Neutrophil (primary cell): ENCODE measurements around the gene ADAT2.
A peak's percentile ranks its signal among the peaks of the same experiment; 100 is the strongest.

ENCODE experiments used
- H3K27ac ChIP-seq: fragments of 200-600 bp; sonication (generic); 2 replicates; pipeline ENCODE4 v1.5.1; 2016; ENCODE audit warnings: mild to moderate bottlenecking, moderate library complexity
- H3K27me3 ChIP-seq: fragments of 200-600 bp; sonication (generic); 2 replicates; pipeline ENCODE4 v1.6.0; 2016; ENCODE audit warnings: mild to moderate bottlenecking
- H3K36me3 ChIP-seq: fragments of 200-600 bp; sonication (generic); 2 replicates; pipeline ENCODE4 v1.5.1; 2017
- H3K4me1 ChIP-seq, 2 experiments: fragments of 200-600 bp in 1 of 2; sonication (generic) in 1 of 2; 1 replicate in 1 of 2; 2 replicates in 1 of 2; pipeline versions ENCODE4 v1.5.1 to v1.6.1; 2013 to 2016; ENCODE audit warnings: low read depth in 1 of 2, low read length in 1 of 2, mild to moderate bottlenecking in 1 of 2, moderate library complexity in 1 of 2; ENCODE audit not compliant: control insufficient read depth in 1 of 2, insufficient read depth in 1 of 2
- H3K4me3 ChIP-seq, 2 experiments: fragments of 200-600 bp in 1 of 2; sonication (generic) in 1 of 2; 1 replicate in 1 of 2; 2 replicates in 1 of 2; pipeline ENCODE4 v1.5.1; 2013 to 2016; ENCODE audit warnings: low read depth in 1 of 2, low read length in 1 of 2, mild to moderate bottlenecking in 1 of 2, moderate library complexity in 1 of 2
- H3K9me3 ChIP-seq: fragments of 200-600 bp; sonication (generic); 2 replicates; pipeline ENCODE4 v1.5.1; 2016
- TF ChIP-seq, protein P1 (sequence below): fragments of 200-600 bp; sonication (generic); IDR thresholded peaks from 2 replicates; pipeline ENCODE4 v1.5.1; 2016; ENCODE audit warnings: antibody characterized with exemption

Gene ADAT2

DNA sequence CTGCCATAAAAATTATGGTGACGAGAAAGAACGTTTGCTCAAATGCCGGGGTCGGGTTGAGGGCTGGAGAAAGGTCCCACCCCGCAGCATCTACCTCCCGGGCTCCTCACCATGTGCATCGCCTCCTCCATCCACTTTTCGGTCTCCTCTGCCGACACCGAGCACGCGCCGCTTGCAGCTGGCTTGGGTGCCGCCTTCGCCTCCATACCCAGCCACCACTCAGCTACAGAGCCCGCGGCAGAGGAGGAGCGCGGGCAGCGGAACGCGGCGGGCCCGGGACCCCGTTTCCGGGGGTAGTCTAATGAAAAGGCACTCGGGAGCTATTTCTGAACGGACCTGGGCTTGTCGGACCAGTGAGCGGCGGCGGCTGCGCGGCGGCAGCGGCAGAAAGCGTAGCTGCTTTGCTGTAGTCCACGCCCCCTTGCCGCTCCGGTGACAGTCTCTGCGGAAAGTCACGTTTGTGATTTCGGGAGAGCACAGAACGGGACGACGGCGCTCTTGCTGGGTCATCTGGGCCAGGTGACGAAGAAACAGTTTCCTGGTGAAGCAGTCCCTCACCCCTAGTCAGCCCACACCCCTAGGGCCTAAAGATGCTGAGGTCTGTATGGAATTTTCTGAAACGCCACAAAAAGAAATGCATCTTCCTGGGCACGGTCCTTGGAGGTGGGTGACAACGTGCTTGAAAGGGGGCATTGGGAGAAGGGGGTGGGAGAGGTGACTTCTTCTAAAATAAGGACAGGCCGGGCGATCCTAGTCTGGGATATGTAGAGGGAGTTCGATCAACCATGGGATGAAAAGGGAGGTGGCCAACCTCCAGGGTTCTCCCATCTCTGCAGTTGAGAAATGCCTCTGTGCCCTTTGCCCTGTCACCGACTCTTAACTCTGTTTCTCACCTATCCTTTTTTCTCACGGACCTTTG, at the start of gene ADAT2, which contains the start of gene PEX3:
Gene ADAT2, minus strand, starts transcription at position 243 of the 919 bp plus-strand sequence. Its CDS starts 37 bp downstream, at position 206.
Gene PEX3, plus strand, starts transcription at position 353 of the 919 bp plus-strand sequence. Its CDS starts 238 bp downstream, at position 591.
- Histone ChIP-seq H3K9me3 (no peaks in the 10 kb centered on the region), H3K36me3 (no peaks in the 10 kb centered on the region), H3K27ac (peak within 1 kb of the TSS; percentile 78), H3K4me3 (peak within 1 kb of the TSS; percentile 67 to 74), H3K27me3 (no peaks in the 10 kb centered on the region), H3K4me1 (peaks cover 16 to 21% of the 10 kb centered on the region in 2 experiments)
- TF ChIP-seq, protein P1, sequence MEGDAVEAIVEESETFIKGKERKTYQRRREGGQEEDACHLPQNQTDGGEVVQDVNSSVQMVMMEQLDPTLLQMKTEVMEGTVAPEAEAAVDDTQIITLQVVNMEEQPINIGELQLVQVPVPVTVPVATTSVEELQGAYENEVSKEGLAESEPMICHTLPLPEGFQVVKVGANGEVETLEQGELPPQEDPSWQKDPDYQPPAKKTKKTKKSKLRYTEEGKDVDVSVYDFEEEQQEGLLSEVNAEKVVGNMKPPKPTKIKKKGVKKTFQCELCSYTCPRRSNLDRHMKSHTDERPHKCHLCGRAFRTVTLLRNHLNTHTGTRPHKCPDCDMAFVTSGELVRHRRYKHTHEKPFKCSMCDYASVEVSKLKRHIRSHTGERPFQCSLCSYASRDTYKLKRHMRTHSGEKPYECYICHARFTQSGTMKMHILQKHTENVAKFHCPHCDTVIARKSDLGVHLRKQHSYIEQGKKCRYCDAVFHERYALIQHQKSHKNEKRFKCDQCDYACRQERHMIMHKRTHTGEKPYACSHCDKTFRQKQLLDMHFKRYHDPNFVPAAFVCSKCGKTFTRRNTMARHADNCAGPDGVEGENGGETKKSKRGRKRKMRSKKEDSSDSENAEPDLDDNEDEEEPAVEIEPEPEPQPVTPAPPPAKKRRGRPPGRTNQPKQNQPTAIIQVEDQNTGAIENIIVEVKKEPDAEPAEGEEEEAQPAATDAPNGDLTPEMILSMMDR = no peak

DNA sequence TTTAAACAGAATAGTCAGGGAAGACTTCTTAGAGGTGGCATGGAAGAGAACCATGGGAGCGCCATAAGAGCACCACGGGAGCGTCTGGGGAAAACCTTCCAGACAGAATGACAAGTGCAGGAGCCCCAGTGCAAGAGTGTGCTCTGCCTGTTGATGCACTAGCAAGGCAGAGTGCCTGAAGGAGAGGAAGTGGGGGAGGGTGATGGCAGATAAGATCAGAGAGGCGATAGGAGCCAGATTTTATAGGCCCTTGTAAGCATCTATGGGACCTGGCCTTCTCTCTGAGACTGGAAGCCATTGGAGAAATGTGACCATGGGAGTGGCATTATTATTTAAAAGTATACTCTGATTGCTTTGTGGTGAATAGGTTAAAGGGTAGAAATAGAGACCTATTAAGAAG, 47.9 kb upstream of the ADAT2 start:
- H3K4me3 ChIP-seq = no peak overlapping the region
- TF ChIP-seq, protein P1 = no peak
- H3K9me3 ChIP-seq = no peaks in the 10 kb centered on the region
- no peak overlapping the region for H3K27ac ChIP-seq
- no peaks in the 10 kb centered on the region for H3K4me1 ChIP-seq
- H3K27me3 ChIP-seq = no peaks in the 10 kb centered on the region
- H3K36me3 ChIP-seq = peaks cover 58% of the 10 kb centered on the region

DNA sequence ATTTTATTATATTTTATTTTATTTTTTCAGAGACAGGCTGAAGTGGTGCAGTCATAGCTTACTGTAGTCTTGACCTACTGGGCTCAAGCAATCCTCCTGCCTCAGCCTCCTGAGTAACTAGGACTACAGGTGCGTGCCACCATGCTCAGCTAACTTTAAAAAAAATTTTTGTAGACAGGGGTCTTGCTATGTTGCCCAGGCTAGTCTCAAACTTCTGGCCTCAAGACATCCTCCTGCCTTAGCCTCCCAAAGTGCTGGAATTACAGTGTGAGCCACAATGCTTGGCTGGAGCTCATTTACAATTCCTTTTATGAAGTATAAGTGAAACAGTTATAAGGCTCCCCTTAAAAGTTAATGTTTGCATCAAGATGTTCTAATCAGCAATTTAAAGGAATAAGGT, 46.5 kb upstream of the ADAT2 start:
- Histone ChIP-seq H3K9me3 (no peaks in the 10 kb centered on the region), H3K27ac (no peak overlapping the region), H3K27me3 (no peaks in the 10 kb centered on the region), H3K36me3 (peaks cover 53% of the 10 kb centered on the region), H3K4me3 (no peak overlapping the region), H3K4me1 (no peaks in the 10 kb centered on the region)
- TF ChIP-seq, protein P1 = no peak

DNA sequence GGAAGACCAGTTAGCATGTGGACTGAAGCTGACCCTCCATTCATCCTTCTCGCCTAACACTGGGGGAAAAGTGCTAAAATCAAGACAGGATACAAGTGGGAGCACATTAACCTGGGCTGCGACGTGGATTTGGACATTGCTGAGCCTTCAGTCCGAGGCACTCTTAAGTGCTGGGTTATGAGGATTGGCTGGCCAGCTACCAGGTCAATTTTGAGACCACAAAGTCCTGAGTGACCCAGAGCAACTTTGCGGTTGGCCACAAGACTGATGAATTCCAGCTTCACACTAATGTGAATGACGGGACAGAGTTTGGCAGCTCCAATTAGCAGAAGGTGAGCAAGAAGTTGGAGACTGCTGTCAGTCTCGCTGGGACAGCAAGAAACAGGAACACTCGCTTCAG, 40.3 kb upstream of the ADAT2 start:
- no peak overlapping the region for H3K4me3 ChIP-seq
- TF ChIP-seq, protein P1 = no peak
- H3K36me3 ChIP-seq = peaks cover 16% of the 10 kb centered on the region
- no peaks in the 10 kb centered on the region for H3K4me1 ChIP-seq
- no peak overlapping the region for H3K27ac ChIP-seq
- no peaks in the 10 kb centered on the region for H3K27me3 ChIP-seq
- H3K9me3 ChIP-seq = no peaks in the 10 kb centered on the region

DNA sequence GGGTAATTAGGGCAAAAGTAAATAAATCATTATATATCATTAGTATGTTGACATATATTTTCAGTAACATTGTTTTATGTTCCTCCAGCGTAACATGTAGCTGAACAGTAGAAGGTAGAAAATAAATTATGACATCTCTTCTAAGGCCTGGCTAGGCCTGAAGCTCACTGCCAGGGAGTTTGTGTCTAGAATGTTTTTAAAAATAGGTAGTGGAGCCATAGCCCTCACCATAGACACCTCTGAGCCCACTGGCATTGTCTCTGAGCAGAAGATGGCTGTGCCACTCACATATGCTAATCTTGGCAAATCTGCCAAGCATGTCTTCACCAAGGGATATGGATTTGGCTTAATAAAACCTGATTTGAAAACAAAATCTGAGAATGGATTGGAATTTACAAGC, 39.7 kb upstream of the ADAT2 start:
- H3K27me3 ChIP-seq = no peaks in the 10 kb centered on the region
- no peaks in the 10 kb centered on the region for H3K9me3 ChIP-seq
- no peak overlapping the region for H3K4me3 ChIP-seq
- H3K4me1 ChIP-seq = no peaks in the 10 kb centered on the region
- no peak overlapping the region for H3K27ac ChIP-seq
- peaks cover 10% of the 10 kb centered on the region for H3K36me3 ChIP-seq
- TF ChIP-seq, protein P1 = no peak
